Measurements from ENCODE around the gene OSBPL2. TPM values are rescaled to one million over a fixed set of nuclear protein-coding genes. Genes with fewer than 3 reads are reported as not detected.
A peak's percentile ranks its signal among the peaks of the same experiment; 100 is the strongest.

Gene OSBPL2
- total and polyA plus RNA-seq, 9 of the 15 experiments (the other 6 are each of a cell fraction or from before 2014, with no cell fraction given), result 2.5 to 25.6 (median 14.1) TPM

- peaks cover 14% of the 10 kb centered on the region for H3K79me2 ChIP-seq (ENCODE audit: control insufficient read depth, insufficient read depth, low read length)
- CTCF ChIA-PET (ENCODE audit: low intra/inter-chr PET ratio), result no interaction called here
- BruUV-seq (replicated peaks), result no TSS peak
- intact Hi-C loops (cut with micrococcal nuclease), result no loop called here
- H3K27me3 ChIP-seq (ENCODE audit: control insufficient read depth in 2 of 2, insufficient read depth in 2 of 2, low read length in 2 of 2), result no peaks in the 10 kb centered on the region
- no peak overlapping the region for H3K4me2 ChIP-seq (ENCODE audit: insufficient read depth, low read length)
- H3K4me3 ChIP-seq, result no peak overlapping the region
- H3K9ac ChIP-seq (ENCODE audit: insufficient read depth in 1 of 2, low read depth in 2 of 2, low read length in 2 of 2), result peak overlapping the region in 1 of 2 experiments; percentile 65; a peak in 2 of 4 replicates
- TF ChIP-seq, protein P1, sequence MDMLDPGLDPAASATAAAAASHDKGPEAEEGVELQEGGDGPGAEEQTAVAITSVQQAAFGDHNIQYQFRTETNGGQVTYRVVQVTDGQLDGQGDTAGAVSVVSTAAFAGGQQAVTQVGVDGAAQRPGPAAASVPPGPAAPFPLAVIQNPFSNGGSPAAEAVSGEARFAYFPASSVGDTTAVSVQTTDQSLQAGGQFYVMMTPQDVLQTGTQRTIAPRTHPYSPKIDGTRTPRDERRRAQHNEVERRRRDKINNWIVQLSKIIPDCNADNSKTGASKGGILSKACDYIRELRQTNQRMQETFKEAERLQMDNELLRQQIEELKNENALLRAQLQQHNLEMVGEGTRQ (CRISPR knock-in tag; IDR thresholded peaks at IDR 0.05), result peak; percentile 27; the same call in 1 of the 2 replicates
- TF ChIP-seq CBFA2T3 (IDR thresholded peaks at IDR 0.05) (0 out of 2 replicates have a peak, but pooled peaks have one; percentile 8), NBN (IDR thresholded peaks at IDR 0.05; ENCODE audit: low read depth) (no peak)
- no peak for FAIRE-seq
- ATAC-seq, result no peak
- H3K27ac ChIP-seq (ENCODE audit: extremely low read depth, low read depth, low read length), result no peak overlapping the region
- H3K9me3 ChIP-seq (replicated peaks; ENCODE audit: control insufficient read depth, insufficient read depth, low read depth, low read length), result 0 out of 2 replicates have a peak, but pooled peaks cover 1% of the 10 kb centered on the region
- H3K4me1 ChIP-seq (replicated peaks in 1 of 2; ENCODE audit: control insufficient read depth in 2 of 2, insufficient read depth in 2 of 2, low read length in 2 of 2), result peaks cover 12 to 53% of the 10 kb centered on the region in 2 experiments; a peak in 4 of 5 replicates
- no peak for DNase-seq (ENCODE audit: extremely low read depth in 1 of 4, low spot score in 3 of 4)
- H3K9me1 ChIP-seq (ENCODE audit: control insufficient read depth, insufficient read depth, low read length), result peaks cover 11% of the 10 kb centered on the region
- no peak overlapping the region for H2AFZ ChIP-seq (ENCODE audit: low read depth, low read length)
- 17% methylated on average over 15 of the region's 16 CpGs for WGBS (ENCODE audit: insufficient coverage, low coverage, missing lambda C conversion rate)
- H3K36me3 ChIP-seq (ENCODE audit: control insufficient read depth, insufficient read depth, low read length), result peaks cover 2% of the 10 kb centered on the region; the same call in 1 of the 3 replicates
- in situ Hi-C loops (cut with MboI), result no loop called here
- POLR2A ChIA-PET, result interaction anchor here (0.6 to 1.5 kb wide), 4 partner anchors 9 to 19 kb away, joined by 3 to 4 read pairs (median 3); no protein-coding TSS in a partner anchor
- H4K20me1 ChIP-seq (replicated peaks; ENCODE audit: control insufficient read depth, insufficient read depth, low read length), result peaks cover 9% of the 10 kb centered on the region
These were observed 3.1 kb upstream of the OSBPL2 start for GRCh38 chr20:62235001-62235776.

Measured in K562 (cell line).